Gastroesophageal sphincter (tissue), 4 donors: ENCODE measurements around the gene ARL10. TPM values are rescaled to one million over a fixed set of nuclear protein-coding genes. Genes with fewer than 3 reads are reported as not detected.

Experiments
- ATAC-seq: fragments of 150-250 bp; one replicate; pipeline ENCODE4 v1.9.1; 2016; ENCODE audit warnings: mild to moderate bottlenecking, moderate library complexity
- H3K27ac ChIP-seq, 4 donors: fragments of 200-600 bp; sonication (generic) in 3 of 4; 1 replicate in 3 of 4; 2 replicates in 1 of 4; pipeline ENCODE4 v1.5.1; 2016 to 2019
- H3K27me3 ChIP-seq: fragments of 200-600 bp; sonication (generic); one replicate; pipeline ENCODE4 v1.5.1; 2019
- H3K36me3 ChIP-seq, 2 donors: fragments of 200-600 bp; sonication (generic); one replicate each; pipeline ENCODE4 v1.5.1; 2019; ENCODE audit warnings: control low read depth in 1 of 2
- H3K4me1 ChIP-seq, 3 donors: fragments of 200-600 bp; sonication (generic); 1 replicate in 2 of 3; 2 replicates in 1 of 3; pipeline ENCODE4 v1.5.1; 2016 to 2019; ENCODE audit warnings: control low read depth in 2 of 3
- H3K4me3 ChIP-seq, 2 donors: fragments of 200-600 bp; sonication (generic); one replicate each; pipeline ENCODE4 v1.5.1; 2019; ENCODE audit warnings: mild to moderate bottlenecking in 1 of 2, moderate library complexity in 1 of 2
- H3K9me3 ChIP-seq, 3 donors: fragments of 200-600 bp; sonication (generic); one replicate each; pipeline ENCODE4 v1.5.1; 2017 to 2019; ENCODE audit warnings: control low read depth in 2 of 3
- CTCF ChIP-seq, 4 experiments: fragments of 200-600 bp in 2 of 4; fragments of 450-650 bp in 2 of 4; sonication (generic) in 1 of 4; IDR thresholded peaks; one replicate each; pipeline ENCODE4 v1.5.1; 2017 to 2019; ENCODE audit warnings: antibody characterized with exemption in 4 of 4, mild to moderate bottlenecking in 2 of 4, moderate library complexity in 2 of 4
- EP300 ChIP-seq: sonication (generic); formaldehyde crosslinking; IDR thresholded peaks from one replicate; pipeline ENCODE4 v1.6.1; 2017; ENCODE audit warnings: antibody characterized with exemption, mild to moderate bottlenecking
- POLR2A ChIP-seq, 2 donors: fragments of 450-650 bp; IDR thresholded peaks; one replicate each; pipeline ENCODE4 v1.6.1; 2017; ENCODE audit warnings: antibody characterized with exemption in 2 of 2, mild to moderate bottlenecking in 2 of 2, moderate library complexity in 1 of 2
- POLR2AphosphoS5 ChIP-seq: sonication (generic); formaldehyde crosslinking; IDR thresholded peaks from one replicate; pipeline ENCODE4 v1.6.1; 2017; ENCODE audit warnings: antibody characterized with exemption
- WGBS, 2 donors: methylation state at CpG; one replicate each; pipeline ENCODE4 v1.1.5; 2018; ENCODE audit warnings: low coverage in 1 of 2; 5-methylcytosine and 5-hydroxymethylcytosine counted together
- total RNA-seq, 4 donors: library from RNA; depleted of rRNA; stranded (reverse); fragments of >200 nt; gene quantifications; one replicate each; pipeline ENCODE4 v1.1.0, GENCODE V29; 2016

ARL10 gene
- total RNA-seq, 4 donors from 2014 or later = 4.4 to 23.3 (median 10.8) TPM

- H3K27ac ChIP-seq = peak overlapping the region; percentile 13 to 97 (median 95)
- peak overlapping the region; percentile 92 to 93 for H3K4me3 ChIP-seq
- no peak for ATAC-seq
- peaks cover 6 to 43% (median 7%) of the 10 kb centered on the region in 3 donors for H3K4me1 ChIP-seq
- H3K36me3 ChIP-seq = peaks cover 0 to 57% of the 10 kb centered on the region in 2 donors
- WGBS, 2 donors = 0 to 1% methylated on average over 10 to 20 of the region's 29 CpGs
- H3K27me3 ChIP-seq = no peaks in the 10 kb centered on the region
- TF ChIP-seq EP300 (no peak), POLR2AphosphoS5 (no peak), CTCF (IDR thresholded peaks at IDR 0.05) (no peak), POLR2A (IDR thresholded peaks at IDR 0.05) (no peak)
- no peaks in the 10 kb centered on the region for H3K9me3 ChIP-seq
Observed at GRCh38 chr5:176388003-176388443, 22.7 kb downstream of the ARL10 start.

- whole genome bisulfite sequencing, 2 donors = 0 to 2% methylated on average over 9 to 21 of the region's 47 CpGs
- ATAC-seq = peak; percentile 97
- Histone ChIP-seq H3K9me3 (no peaks in the 10 kb centered on the region), H3K36me3 (peaks cover 0 to 57% of the 10 kb centered on the region in 2 donors), H3K4me1 (peaks cover 6 to 43% (median 7%) of the 10 kb centered on the region in 3 donors), H3K4me3 (peak within 1 kb of the TSS; percentile 92 to 93), H3K27me3 (no peaks in the 10 kb centered on the region), H3K27ac (peak within 1 kb of the TSS; percentile 74 to 97 (median 95))
- TF ChIP-seq POLR2AphosphoS5 (peak; percentile 64), CTCF (IDR thresholded peaks at IDR 0.05) (peak in 2 of 4 experiments; percentile 47 to 57), POLR2A (IDR thresholded peaks at IDR 0.05) (no peak), EP300 (no peak)
Observed at GRCh38 chr5:176388444-176389134, 23.3 kb downstream of the ARL10 start, which contains the start of the genes HIGD2A and NOP16. HIGD2A (plus strand) TSS chr5:176388751; CDS start chr5:176388820, 69 bp downstream. NOP16 (minus strand) TSS chr5:176388598; CDS start chr5:176388539, 59 bp downstream.

- 1 to 41% methylated on average over 8 to 16 of the region's 41 CpGs for WGBS, 2 donors
- H3K27me3 ChIP-seq = no peaks in the 10 kb centered on the region
- peaks cover 6 to 43% (median 7%) of the 10 kb centered on the region in 3 donors for H3K4me1 ChIP-seq
- H3K36me3 ChIP-seq = peaks cover 0 to 56% of the 10 kb centered on the region in 2 donors
- TF ChIP-seq EP300 (no peak), CTCF (IDR thresholded peaks at IDR 0.05) (no peak), POLR2A (IDR thresholded peaks at IDR 0.05) (peak; percentile 79 to 81), POLR2AphosphoS5 (peak; percentile 85)
- H3K27ac ChIP-seq = peak overlapping the region; percentile 74 to 97 (median 95)
- peak; percentile 30 for ATAC-seq
- no peaks in the 10 kb centered on the region for H3K9me3 ChIP-seq
- H3K4me3 ChIP-seq = peak overlapping the region; percentile 92 to 93
Observed at GRCh38 chr5:176389135-176390123, 24.1 kb downstream of the ARL10 start.

GRCh38 chr5:176391479-176391878 is 26.2 kb downstream of the ARL10 start:
- H3K36me3 ChIP-seq = peaks cover 0 to 63% of the 10 kb centered on the region in 2 donors
- no peak for ATAC-seq
- WGBS, 2 donors = 79 to 85% methylated on average over 2 to 4 of the region's 4 CpGs
- no peaks in the 10 kb centered on the region for H3K9me3 ChIP-seq
- no peaks in the 10 kb centered on the region for H3K27me3 ChIP-seq
- TF ChIP-seq EP300 (no peak), CTCF (IDR thresholded peaks at IDR 0.05) (no peak), POLR2AphosphoS5 (no peak), POLR2A (IDR thresholded peaks at IDR 0.05) (no peak)
- H3K4me1 ChIP-seq = peaks cover 6 to 62% (median 15%) of the 10 kb centered on the region in 3 donors
- no peak overlapping the region for H3K27ac ChIP-seq
- H3K4me3 ChIP-seq = no peak overlapping the region
